K562 (cell line): ENCODE measurements around the gene GRPEL2. TPM values are rescaled to one million over a fixed set of nuclear protein-coding genes. Genes with fewer than 3 reads are reported as not detected.

Experiments
- BCLAF1 ChIP-seq, 2 experiments: fragments of 450-650 bp in 1 of 2; IDR thresholded peaks; 2 replicates each; pipeline ENCODE4 v1.6.1; 2011 to 2017; ENCODE audit warnings: low read depth in 2 of 2, antibody characterized with exemption in 1 of 2, borderline replicate concordance in 1 of 2, low read length in 1 of 2, mild to moderate bottlenecking in 1 of 2, mixed read lengths in 1 of 2; ENCODE audit not compliant: control insufficient read depth in 1 of 2
- CBX3 ChIP-seq, 2 experiments: IDR thresholded peaks; 1 replicate in 1 of 2; 2 replicates in 1 of 2; pipeline ENCODE4 v1.6.1; 2012; ENCODE audit warnings: inconsistent platforms in 2 of 2, low read length in 2 of 2, borderline replicate concordance in 1 of 2, control low read depth in 1 of 2
- E2F8 ChIP-seq: fragments of 450-650 bp; IDR thresholded peaks from 2 replicates; pipeline ENCODE4 v1.7.1; 2018; ENCODE audit warnings: mild to moderate bottlenecking, low read depth; ENCODE audit not compliant: partially characterized antibody
- MITF ChIP-seq: IDR thresholded peaks from 2 replicates; pipeline ENCODE4 v1.6.1; 2014; ENCODE audit warnings: antibody characterized with exemption
- PML ChIP-seq: IDR thresholded peaks from 2 replicates; pipeline ENCODE4 v1.6.1; 2012; ENCODE audit warnings: low read length, inconsistent platforms
- YBX1 ChIP-seq: fragments of 450-650 bp; IDR thresholded peaks from 2 replicates; pipeline ENCODE4 v1.7.1; 2016; ENCODE audit warnings: mild to moderate bottlenecking
- ZBTB49 ChIP-seq: sonication (generic); formaldehyde crosslinking; IDR thresholded peaks from 2 replicates; pipeline ENCODE4 v1.8.0; 2022; ENCODE audit warnings: missing genetic modification reagents, mild to moderate bottlenecking, borderline replicate concordance
- ZBTB9 ChIP-seq: fragments of 450-650 bp; formaldehyde crosslinking; IDR thresholded peaks from 2 replicates; pipeline ENCODE4 v1.4.0; 2020; ENCODE audit warnings: mild to moderate bottlenecking, moderate library complexity
- ZNF12 ChIP-seq: sonication (generic); formaldehyde crosslinking; IDR thresholded peaks from 2 replicates; pipeline ENCODE4 v1.4.0; 2020; ENCODE audit warnings: mild to moderate bottlenecking, missing genetic modification reagents
- ZNF140 ChIP-seq: fragments of 250-450 bp; sonication (Bioruptor Pico); IDR thresholded peaks from 2 replicates; pipeline ENCODE4 v1.8.0; 2021; ENCODE audit warnings: moderate library complexity, mild to moderate bottlenecking, inconsistent platforms
- polyA plus RNA-seq, 8 experiments: library from polyadenylated mRNA; depleted of rRNA in 4 of 8; stranded (reverse) in 5 of 8; unstranded in 3 of 8; fragments of >200 nt; fragmentation: Nextera tagmentation in 2 of 8; fragmentation: Illumina TruSeq in 1 of 8; extraction: Ambion mirVana in 2 of 8; extraction: Trizol in 1 of 8; gene quantifications; 2 replicates each; pipeline versions ENCODE4 v1.2.1 to v1.2.3, GENCODE V29; 2011 to 2014; ENCODE audit warnings: inconsistent platforms in 1 of 8, missing spikeins in 1 of 8
- total RNA-seq, 7 experiments: library from RNA; depleted of rRNA in 6 of 7; stranded (reverse); fragments of >200 nt in 6 of 7; fragmentation: Illumina TruSeq in 2 of 7; extraction: Trizol in 2 of 7; gene quantifications; 2 replicates each; pipeline versions ENCODE4 v1.2.1 to v1.2.3, GENCODE V29; 2011 to 2021; ENCODE audit warnings: low replicate concordance in 1 of 7
- TF ChIP-seq, protein P1 (sequence below): fragments of 250-450 bp; sonication (Bioruptor Pico); IDR thresholded peaks from 2 replicates; pipeline ENCODE4 v1.9.0; 2021; ENCODE audit warnings: mild to moderate bottlenecking, inconsistent platforms

GRPEL2 gene
- total and polyA plus RNA-seq, 9 of the 15 experiments (the other 6 are each of a cell fraction or from before 2014, with no cell fraction given): 11.2 to 40.5 (median 25.8) TPM

DNA sequence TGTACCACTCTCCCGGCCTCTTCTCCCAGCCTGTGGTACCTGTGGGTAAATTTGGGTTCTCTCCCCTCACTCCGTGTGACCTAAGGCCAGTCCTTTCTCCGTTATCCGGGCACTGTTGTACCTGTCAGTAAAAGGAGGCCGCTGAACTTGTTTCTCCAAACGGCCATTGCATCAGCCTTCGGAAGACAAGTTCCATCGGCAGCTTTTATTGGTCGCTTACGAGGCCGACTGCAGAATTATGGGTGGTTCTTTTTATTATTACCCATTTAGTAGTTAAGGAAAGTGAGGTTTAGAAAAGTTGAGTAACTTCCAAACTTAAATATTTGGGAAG is 558 bp downstream of the GRPEL2 start (continued):
- TF ChIP-seq MITF (no peak), CBX3 (IDR thresholded peaks at IDR 0.05; ENCODE audit: borderline replicate concordance in 1 of 2, low read length in 2 of 2) (peak in 1 of 2 experiments; percentile 11; a peak in 1 of 3 replicates), ZBTB9 (CRISPR knock-in tag) (0 out of 2 replicates have a peak, but pooled peaks have one; percentile 7), BCLAF1 (IDR thresholded peaks at IDR 0.05; ENCODE audit: borderline replicate concordance in 1 of 2, control insufficient read depth in 1 of 2, low read depth in 2 of 2, low read length in 1 of 2) (no peak), PML (no peak), ZNF140 (no peak), E2F8 (no peak), ZBTB49 (CRISPR knock-in tag) (no peak), ZNF12 (0 out of 2 replicates have a peak, but pooled peaks have one; percentile 13), YBX1 (no peak)
- TF ChIP-seq, protein P1, sequence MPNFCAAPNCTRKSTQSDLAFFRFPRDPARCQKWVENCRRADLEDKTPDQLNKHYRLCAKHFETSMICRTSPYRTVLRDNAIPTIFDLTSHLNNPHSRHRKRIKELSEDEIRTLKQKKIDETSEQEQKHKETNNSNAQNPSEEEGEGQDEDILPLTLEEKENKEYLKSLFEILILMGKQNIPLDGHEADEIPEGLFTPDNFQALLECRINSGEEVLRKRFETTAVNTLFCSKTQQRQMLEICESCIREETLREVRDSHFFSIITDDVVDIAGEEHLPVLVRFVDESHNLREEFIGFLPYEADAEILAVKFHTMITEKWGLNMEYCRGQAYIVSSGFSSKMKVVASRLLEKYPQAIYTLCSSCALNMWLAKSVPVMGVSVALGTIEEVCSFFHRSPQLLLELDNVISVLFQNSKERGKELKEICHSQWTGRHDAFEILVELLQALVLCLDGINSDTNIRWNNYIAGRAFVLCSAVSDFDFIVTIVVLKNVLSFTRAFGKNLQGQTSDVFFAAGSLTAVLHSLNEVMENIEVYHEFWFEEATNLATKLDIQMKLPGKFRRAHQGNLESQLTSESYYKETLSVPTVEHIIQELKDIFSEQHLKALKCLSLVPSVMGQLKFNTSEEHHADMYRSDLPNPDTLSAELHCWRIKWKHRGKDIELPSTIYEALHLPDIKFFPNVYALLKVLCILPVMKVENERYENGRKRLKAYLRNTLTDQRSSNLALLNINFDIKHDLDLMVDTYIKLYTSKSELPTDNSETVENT (CRISPR knock-in tag): no peak
